ENCODE measurements around the gene SKAP2. TPM values are rescaled to one million over a fixed set of nuclear protein-coding genes. Genes with fewer than 3 reads are reported as not detected.

SKAP2 gene
- total RNA-seq, 1 experiment from 2014 or later = 43.2 TPM

DNA sequence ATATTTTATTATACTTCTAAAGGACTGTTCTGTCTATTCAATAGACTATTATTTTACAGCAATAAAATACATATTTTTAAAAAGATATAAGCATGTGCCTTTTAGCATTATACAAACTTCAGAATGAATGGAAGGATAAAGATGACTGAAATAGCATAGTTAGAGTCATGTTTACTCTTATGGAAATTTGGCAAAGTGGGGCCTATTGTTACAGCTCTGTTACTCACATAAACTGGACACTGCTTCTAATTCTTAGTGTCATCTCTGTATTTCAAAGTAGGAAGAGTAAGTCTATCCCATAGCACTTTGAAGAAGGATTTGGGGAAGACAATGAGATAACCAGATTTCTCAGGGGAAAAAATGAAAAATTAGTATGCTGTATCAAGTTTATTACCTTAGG lies 168.2 kb downstream of the SKAP2 start:
- DNase-seq (ENCODE audit: low read depth) = no peak

DNA sequence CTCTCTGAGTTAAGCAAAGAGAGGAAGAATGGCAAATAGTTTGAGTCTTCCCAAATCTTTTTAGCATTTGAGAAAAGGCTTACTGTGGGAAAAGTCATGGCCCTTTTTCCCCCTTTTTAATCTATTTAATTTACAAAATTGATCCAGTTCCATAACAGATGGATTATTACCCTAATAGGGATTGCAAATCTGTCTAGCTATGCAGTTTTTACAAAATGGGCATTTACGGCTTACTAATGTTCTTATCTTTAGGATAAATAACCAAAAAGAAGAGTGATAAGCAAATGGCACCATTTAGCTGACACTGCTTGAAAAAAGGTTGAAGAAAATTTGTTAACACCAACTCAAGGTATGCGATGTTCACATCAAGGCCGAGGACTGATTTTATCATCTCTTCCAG lies 169.7 kb downstream of the SKAP2 start:
- DNase-seq (ENCODE audit: low read depth) = no peak

DNA sequence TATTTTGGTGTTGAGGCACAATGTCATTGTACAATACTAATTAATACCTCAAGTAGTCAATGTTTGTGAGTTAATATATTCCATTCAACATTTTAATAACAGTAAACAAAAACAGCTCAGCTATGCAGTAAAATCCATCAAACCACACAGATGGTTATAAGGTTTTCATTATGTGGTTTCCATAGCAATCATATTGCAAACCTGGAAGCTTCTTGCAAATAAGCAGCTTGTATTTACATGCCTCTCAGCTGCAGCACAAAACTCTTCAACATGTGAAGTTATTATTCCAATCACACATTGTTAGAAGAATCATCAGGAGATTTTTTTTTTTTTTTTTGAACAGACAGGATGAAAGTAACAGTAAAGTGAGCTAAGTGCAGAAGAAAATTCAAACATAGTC lies 170.2 kb downstream of the SKAP2 start:
- no peak for DNase-seq (ENCODE audit: low read depth)

DNA sequence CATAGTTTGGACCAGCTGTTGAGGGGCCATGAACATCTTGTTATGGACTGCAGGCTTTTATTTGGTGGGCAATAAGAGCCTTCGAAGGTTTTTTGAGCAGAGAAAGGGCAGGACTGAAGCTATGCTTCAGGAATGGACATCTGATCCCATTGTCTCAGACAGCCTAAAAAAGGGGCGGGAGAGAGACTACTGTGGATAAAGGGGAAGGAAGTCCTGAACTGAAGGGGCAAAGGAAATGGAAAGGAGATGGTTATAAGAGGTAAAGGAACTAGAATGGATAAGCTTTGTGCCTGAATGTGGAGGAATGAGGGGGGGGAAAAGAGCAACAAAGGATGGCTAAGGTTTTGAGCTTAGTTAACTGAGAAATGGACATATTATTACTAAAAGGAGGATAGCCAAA lies 172.5 kb downstream of the SKAP2 start:
- DNase-seq (ENCODE audit: low read depth) = no peak

DNA sequence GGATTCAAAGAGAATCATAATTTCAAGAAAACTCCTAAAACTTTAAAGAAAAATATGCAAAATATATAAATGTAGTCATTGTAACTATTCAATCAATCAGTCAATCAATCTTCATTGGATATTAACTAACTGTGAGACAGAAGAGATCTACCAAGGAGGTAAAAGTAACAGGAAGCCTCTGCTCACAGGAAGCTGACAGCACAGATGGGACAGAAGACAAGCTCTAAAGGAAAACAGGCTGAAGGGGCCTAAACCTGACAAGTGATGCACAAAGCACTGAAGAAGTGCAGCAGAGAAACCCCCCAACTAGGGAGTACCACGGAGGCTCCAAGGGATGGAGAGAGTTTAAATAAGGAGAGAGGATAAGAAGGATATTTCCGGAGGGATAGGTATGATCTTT lies 173.0 kb downstream of the SKAP2 start:
- DNase-seq (ENCODE audit: low read depth) = no peak

DNA sequence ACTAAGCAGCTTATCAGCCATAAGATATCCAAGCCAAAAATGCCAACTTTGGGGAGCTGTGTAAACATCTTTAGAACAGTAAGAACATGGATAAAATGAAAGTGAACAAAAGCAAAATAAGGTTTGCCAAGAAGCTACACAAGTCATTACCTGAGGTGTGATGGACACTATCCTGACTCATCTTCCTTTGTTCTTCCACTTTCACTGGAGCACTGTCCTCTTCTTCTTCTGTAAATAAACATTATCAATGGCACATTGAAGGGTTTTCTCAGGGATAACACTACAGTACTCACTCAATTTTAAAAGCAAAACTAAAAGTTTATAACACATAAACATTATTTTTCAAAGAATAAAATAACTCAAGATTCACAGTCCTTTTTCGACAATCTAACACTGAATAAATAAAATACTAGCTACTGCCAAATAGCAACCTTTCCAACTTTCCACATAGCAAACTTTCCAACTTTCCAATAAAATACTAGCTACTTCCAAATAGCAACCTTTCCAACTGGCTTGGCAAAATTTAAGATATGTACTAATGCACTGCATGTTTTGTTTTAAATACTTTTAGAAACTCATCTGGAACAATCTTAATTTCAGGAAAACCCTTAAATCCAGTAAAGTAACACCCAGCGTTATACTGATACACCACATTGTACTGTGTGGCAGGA lies 174.1 kb downstream of the SKAP2 start:
- DNase-seq (ENCODE audit: low read depth) = peak; percentile 20

DNA sequence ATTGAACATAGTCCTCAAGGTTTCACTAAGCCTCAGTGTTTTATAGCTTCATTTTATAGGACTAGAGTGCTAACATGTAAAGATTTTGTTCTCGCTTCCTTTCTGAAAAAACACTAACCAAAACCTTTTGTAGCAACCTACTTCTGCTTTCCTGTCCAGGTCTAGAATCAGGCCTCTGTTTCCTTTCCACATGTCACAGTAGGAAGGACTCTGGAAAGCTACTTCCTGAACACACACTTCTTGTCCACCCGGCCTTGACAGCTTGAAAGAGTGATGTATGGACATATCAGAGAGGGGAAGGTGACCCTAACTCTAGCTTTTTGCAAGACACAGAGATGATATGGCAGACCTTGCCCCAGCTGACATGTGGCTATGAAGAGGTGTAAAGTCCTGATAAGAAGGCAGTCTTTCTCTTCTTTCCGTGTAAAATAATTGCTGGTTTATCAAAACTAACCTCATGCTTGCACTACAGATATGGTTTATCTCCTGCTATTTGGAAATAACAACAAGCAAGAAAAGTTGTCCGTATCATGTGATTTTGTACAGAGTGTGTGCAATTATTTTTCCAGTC lies 175.4 kb downstream of the SKAP2 start:
- no peak for DNase-seq (ENCODE audit: low read depth)

DNA sequence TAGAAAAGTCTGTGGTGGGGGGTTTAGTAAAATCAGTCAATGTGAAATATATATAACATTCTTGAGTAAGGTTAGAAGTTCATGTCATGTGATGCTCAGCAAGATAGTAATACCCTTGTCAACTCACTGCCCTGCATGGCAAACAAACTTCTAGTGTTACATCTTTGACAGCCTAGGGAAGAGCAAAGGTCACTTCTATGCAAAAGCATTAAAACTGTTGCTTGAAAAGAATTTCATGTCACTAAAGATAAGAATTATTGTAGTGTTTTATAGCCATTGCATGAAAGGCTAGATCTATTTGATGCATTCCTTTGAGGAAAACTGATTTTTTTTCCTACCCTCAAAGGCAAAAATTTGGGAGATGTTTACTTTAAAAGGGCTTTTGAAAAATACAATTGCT lies 176.0 kb downstream of the SKAP2 start:
- no peak for DNase-seq (ENCODE audit: low read depth)

DNA sequence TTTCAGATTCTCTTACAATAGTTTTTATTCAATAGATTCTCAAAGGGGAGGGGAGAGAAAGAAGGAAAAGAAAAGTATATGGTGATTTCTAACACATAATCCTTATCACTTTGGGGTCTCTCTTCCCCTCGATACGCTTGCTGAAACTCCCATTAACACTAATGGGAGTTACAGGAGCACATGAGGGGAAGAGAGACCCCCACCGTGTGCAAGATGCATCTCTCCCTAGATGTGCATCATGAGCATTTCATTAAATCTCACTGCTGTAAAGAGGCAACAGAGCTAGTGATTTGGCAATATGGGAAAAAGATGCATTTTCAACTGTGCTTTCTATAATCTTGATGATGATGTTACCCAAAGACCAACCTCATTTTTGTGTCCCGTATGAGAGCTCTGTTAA lies 177.4 kb downstream of the SKAP2 start:
- no peak for DNase-seq (ENCODE audit: low read depth)

DNA sequence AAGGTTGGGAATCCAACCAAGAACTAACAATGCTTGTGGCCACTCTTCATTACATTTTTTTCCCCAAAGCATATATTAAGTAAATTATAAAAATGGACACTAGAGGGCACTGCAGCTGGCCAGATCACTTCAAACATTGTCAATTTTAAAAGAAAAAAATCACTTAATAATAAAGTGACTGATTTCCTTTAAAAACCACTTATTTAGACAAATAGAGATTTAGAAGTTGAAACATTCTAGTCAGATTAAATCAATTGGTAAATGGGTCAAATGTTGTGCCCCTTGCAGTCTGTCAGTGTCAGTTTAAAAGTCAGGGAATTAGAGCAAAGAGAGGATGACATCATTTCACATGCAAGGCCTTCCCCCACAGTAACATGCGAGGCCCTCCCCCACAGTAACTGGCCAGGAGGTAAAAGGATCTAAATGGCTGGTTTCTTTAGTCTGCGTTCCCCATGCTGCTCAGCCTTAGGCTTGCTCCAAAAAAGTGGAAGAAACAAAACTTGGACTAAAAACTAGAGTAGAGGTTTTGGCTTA lies 177.9 kb downstream of the SKAP2 start:
- DNase-seq (ENCODE audit: low read depth) = peak; percentile 47

DNA sequence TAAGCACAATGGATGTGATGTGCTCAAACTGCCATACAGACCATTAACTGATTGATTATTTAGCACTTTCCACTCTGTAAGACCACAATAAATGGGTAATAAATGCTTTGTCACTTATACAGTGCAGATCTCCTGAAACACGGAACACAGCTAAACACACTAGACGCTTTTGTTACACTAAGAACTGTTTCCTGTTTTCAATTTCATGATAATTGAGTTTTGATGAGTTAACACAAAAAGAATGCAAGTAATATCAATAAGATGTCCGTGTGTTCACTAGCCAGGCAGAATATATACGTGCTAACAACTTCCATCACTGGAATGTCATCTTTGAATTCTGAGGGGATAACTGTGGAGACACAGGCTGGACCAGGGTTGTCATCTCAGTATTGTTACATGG lies 178.8 kb downstream of the SKAP2 start:
- no peak for DNase-seq (ENCODE audit: low read depth)

DNA sequence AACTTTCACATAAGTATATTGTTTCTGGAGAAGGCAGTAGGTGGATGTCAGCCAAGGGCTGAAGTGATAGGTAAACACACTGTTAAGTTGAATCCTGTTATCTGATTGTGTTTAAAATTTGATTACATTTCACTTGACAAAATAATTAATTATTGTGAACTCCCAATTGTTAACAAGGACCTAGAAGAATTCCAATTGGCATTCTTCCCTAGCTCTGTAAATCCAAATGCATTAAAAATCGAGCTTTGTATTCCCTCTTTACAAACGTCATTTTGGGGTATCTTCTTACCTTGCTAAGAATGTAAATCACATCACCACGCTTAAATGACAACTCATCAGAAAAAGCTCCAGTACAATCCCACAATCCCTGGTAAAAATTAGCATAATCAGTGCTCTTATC lies 179.9 kb downstream of the SKAP2 start:
- DNase-seq (ENCODE audit: low read depth) = no peak

DNA sequence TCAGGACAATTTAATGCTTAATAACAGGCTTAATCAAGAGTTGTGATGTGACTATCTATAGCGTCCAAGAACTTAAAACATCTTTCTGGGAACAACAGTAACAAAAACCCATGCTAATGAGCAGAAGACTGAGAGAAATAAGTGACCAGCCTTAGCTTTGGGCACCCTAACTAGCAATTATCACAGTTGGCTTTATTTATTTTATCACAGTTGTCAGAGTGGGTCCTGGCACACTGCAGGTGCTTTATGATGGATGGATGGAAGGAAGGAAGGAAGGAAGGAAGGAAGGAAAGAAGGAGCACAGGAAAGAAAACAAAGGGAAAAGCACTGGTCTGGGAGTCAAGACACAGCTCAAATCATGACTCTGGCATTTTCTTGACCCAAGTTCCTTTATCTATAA lies 181.1 kb downstream of the SKAP2 start:
- DNase-seq (ENCODE audit: low read depth) = no peak

DNA sequence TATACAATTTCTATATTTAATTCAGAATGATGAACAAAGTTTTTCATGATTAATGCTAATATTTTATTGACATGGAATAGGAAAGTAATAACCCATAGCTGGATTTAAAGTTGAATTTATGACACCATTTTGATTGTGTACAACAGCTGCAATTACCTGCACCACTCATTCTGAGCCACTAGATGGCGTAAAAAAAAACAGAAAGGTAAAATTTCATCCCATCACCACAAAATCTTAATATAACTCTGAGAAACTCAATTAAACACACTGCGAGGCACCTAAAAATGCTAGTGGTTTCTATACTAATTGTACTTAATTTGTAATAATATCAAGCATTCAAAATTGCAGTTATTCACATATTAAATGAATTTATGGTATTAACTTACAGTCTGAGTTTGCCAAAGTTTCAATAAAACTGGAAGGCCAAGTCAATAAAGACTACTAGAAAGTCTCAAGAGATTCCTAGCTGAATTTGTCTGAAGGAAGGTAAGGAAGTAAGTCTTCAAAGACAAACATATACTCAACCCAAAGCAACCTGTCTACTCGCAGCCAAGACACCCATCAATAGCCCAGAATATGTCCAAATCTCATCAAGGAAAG lies 182.5 kb downstream of the SKAP2 start:
- peak; percentile 36 for DNase-seq (ENCODE audit: low read depth)

DNA sequence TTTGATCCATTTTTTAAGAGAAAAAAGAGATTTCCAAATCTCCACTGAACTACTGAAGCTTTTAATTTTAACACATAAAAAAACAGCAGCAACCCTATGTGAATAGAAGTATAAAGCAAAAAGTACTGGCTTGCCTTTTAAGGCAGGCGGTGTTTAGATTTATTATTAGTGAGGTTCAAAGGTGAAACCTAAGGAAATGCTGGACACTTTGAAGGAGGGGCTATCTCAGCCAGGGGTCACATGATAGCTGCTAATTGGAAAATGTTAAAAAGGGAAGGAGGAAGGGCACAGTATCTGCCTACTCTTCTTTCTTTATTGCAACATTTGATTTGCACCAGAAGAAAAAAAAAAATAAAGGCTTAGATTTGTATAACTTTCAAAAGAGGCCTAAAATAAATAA lies 183.8 kb downstream of the SKAP2 start:
- no peak for DNase-seq (ENCODE audit: low read depth)

DNA sequence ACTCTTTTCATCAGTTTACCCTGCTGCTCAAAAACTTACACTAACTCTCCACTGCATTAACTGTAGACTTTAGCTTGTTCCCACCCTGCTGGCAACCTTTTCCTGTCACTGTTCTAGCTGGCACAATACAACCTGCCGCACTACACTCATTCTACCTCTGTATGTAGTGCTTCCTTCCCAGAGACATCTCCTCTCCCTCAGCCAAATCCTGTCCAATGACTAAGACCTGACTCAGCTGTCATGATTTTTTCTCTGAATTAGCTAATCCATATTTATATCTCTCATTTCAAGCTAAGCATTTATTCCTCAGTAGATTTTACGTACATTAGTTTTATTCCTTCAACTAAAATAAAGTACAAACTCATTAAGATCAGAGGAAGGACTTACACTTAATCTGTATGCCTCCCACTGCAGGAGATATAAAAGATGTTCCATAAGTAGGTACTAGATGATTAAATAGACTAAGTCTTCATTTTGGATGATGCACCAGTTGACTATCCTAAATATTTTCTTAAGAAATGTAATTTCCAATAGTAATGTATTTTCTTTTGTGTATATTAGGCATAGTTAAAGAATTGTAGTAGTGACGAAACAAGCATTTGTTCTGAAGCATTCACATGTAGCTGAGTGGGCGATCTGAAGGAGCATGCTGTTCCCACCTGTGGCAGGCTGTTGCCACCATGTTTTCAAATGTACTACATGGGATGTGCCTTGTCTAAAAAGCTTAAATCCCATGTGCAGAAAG lies 189.1 kb downstream of the SKAP2 start:
- peak; percentile 38 for DNase-seq (ENCODE audit: low read depth)

DNA sequence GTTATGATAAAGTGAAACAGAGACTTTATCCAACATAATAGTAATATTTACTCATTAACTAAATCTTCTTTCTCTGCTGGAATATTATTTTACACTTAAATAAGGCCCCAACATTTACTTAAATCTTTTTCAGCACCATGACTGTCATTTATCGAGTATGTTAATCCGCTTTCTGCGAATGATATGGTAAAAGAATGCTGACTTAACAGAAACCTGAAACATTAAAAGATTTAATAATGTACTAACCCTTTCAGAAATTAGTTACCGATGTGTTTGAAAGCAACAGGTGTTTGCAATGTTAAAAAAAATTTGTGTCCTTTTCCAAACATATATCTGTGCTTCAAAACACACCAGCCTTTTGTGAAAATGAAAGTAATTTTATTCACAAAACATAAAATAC lies 190.5 kb downstream of the SKAP2 start:
- no peak for DNase-seq (ENCODE audit: low read depth)

DNA sequence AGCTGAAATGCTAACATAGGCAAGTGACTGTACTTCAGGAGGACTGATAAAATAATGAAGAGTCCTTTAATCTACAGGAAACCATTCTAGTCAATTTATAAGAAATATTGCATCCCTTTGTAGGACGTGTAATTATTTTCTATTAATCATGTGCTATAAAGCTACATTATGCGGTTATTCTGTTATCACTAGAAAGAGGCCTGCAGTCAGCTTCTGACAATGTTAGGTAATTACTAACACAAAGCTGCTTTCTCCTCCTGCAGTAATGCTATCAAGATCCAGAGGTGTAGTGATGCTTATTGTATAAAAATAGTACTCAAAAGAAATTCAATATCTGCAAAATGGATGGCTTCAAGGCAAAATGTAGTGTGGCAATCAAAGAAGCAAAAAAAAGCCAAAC lies 191.1 kb downstream of the SKAP2 start:
- no peak for DNase-seq (ENCODE audit: low read depth)

DNA sequence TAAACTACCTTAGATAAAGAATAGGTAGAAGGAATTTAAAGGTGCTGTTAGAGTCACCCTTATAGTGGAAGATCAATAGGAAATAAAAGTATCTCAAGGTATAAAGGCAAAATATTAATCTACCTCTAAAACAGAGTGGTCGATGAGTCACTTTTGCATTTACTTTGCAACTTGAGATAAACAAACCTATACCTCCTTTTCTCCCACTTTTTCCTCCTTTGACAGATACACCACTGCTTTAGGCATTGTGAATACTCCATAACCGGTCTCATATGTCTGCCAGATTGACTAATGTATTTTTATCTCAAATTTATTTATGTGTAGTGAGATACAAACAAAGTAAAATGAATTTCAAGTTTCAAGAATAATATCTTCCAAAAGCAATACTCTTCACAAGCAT lies 193.5 kb downstream of the SKAP2 start:
- no peak for DNase-seq (ENCODE audit: low read depth)

DNA sequence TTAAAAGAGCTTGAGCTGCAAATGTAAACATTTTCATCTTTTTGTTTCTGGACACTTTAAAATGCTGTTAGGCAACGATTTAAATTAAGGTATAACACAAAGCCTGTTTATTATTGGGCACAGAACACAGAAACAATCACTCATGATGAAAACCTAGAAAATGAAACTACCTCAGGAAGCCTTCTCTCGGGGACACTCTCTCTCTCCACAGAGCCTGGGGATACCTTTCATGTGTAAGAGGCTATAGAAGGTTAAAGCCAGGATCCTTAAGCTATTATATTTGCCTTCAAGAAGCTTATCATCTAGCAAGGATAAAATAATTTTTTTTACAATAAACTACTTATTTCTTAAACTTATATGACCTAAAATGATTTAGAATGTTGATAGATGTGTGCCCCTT lies 194.1 kb downstream of the SKAP2 start:
- no peak for DNase-seq (ENCODE audit: low read depth)

DNA sequence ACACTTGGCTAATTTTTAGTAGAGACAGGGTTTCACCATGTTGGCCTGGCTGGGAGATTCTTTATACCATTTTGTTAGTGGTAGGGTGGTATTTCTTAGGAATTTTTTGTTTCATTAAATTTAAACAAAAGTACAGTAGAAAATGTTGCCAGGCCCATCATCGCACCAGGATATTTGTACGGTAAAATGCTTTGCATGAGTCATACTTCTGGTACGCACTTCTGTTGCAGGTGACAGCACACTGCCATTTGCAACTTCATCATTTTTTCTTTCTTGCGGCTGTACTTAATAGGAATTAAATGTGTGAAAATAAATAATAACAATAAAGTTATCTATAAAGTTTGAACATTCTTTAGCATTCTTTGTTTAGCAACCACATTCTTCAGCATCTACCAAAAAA lies 195.6 kb downstream of the SKAP2 start:
- DNase-seq (ENCODE audit: low read depth) = no peak

DNA sequence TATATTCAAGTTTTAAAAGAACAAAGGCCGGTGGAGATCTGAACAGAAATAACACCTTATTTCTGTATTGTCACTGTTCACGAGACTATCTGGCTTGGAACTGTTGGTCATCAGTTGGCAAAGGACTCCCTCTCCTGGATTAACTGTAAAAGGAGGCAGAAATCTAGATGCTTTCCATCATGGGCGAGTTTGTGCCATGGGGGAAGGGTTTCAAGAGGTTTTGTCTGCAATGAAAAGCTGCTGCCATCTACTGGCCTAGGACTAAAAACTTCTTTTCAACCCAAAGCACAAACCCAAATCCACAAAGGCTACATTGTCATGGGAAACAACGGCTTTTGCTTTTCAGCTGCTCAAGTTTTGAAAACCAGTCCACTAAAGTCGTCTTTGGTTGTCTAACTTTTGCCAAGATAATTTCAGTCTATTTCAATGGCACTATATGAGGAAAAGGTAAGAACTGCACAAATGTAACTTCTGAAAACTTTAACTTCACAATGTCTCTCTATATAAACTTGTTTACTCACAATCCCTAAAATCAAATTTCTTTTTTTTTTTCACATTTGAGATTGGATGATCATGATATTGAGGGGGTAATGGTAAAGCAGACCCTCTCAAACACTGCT lies 196.8 kb downstream of the SKAP2 start:
- peak; percentile 94 for DNase-seq (ENCODE audit: low read depth)

All from M059J (cell line).